DND-41 (cell line): Measurements from ENCODE around the gene ULK1.
"Not testable (repeated sequence)": the region's sequence is repeated elsewhere in the genome, so short reads cannot be mapped to it uniquely, and the experiment has no call there.

Experiments
- ATAC-seq: fragments of 200-7000 bp; cut with Tn5 transposase; 3 replicates; pipeline ENCODE4 v1.9.1; 2021; ENCODE audit warnings: low read depth; ENCODE audit not compliant: insufficient read depth
- DNase-seq: peaks from one replicate; pipeline ENCODE4 v3.0.0-alpha.2; 2020
- H2AFZ ChIP-seq: 2 replicates; pipeline ENCODE4 v1.6.0; 2012; ENCODE audit warnings: low read depth, low read length
- H3K27ac ChIP-seq: 2 replicates; pipeline ENCODE4 v1.5.1; 2012; ENCODE audit warnings: low read length, inconsistent platforms
- H3K27me3 ChIP-seq: fragments of 200-600 bp; sonication (generic); 2 replicates; pipeline ENCODE4 v1.6.0; 2012; ENCODE audit warnings: low read length, mild to moderate bottlenecking, inconsistent platforms; ENCODE audit not compliant: insufficient read depth, poor library complexity
- H3K36me3 ChIP-seq: 2 replicates; pipeline ENCODE4 v1.5.1; 2012; ENCODE audit warnings: low read length, inconsistent platforms; ENCODE audit not compliant: insufficient read depth
- H3K4me1 ChIP-seq: 2 replicates; pipeline ENCODE4 v1.5.1; 2012; ENCODE audit warnings: mild to moderate bottlenecking, low read length; ENCODE audit not compliant: insufficient read depth
- H3K4me2 ChIP-seq: 2 replicates; pipeline ENCODE4 v1.6.0; 2012; ENCODE audit warnings: mild to moderate bottlenecking, moderate library complexity, low read length, inconsistent platforms; ENCODE audit not compliant: insufficient read depth
- H3K4me3 ChIP-seq, 2 experiments: fragments of 200-600 bp in 1 of 2; shearing (Covaris generic) in 1 of 2; 2 replicates each; pipeline ENCODE4 v1.5.1; 2012 to 2016; ENCODE audit warnings: inconsistent platforms in 2 of 2, low read length in 2 of 2, mild to moderate bottlenecking in 2 of 2, low read depth in 1 of 2, moderate library complexity in 1 of 2
- H3K79me2 ChIP-seq: 2 replicates; pipeline ENCODE4 v1.6.0; 2012; ENCODE audit warnings: low read length, inconsistent platforms; ENCODE audit not compliant: insufficient read depth
- H3K9ac ChIP-seq: 2 replicates; pipeline ENCODE4 v1.6.0; 2012; ENCODE audit warnings: low read depth, mild to moderate bottlenecking, inconsistent platforms, low read length, moderate library complexity
- H3K9me3 ChIP-seq: 2 replicates; pipeline ENCODE4 v1.5.1; 2012; ENCODE audit warnings: low read length, moderate library complexity, mild to moderate bottlenecking, inconsistent platforms; ENCODE audit not compliant: insufficient read depth, severe bottlenecking
- H4K20me1 ChIP-seq: 2 replicates; pipeline ENCODE4 v1.6.0; 2012; ENCODE audit warnings: low read length; ENCODE audit not compliant: insufficient read depth
- EZH2 ChIP-seq: IDR thresholded peaks from 3 replicates; pipeline ENCODE4 v1.6.1; 2012; ENCODE audit warnings: borderline replicate concordance, low read depth, mild to moderate bottlenecking, moderate library complexity, low read length, inconsistent platforms; ENCODE audit not compliant: severe bottlenecking
- TF ChIP-seq, protein P1 (sequence below): IDR thresholded peaks from 2 replicates; pipeline ENCODE4 v1.5.1; 2012; ENCODE audit warnings: borderline replicate concordance, low read length, moderate library complexity, mild to moderate bottlenecking; ENCODE audit not compliant: poor library complexity, severe bottlenecking; ENCODE audit errors: extremely low read depth

Gene ULK1

DNA sequence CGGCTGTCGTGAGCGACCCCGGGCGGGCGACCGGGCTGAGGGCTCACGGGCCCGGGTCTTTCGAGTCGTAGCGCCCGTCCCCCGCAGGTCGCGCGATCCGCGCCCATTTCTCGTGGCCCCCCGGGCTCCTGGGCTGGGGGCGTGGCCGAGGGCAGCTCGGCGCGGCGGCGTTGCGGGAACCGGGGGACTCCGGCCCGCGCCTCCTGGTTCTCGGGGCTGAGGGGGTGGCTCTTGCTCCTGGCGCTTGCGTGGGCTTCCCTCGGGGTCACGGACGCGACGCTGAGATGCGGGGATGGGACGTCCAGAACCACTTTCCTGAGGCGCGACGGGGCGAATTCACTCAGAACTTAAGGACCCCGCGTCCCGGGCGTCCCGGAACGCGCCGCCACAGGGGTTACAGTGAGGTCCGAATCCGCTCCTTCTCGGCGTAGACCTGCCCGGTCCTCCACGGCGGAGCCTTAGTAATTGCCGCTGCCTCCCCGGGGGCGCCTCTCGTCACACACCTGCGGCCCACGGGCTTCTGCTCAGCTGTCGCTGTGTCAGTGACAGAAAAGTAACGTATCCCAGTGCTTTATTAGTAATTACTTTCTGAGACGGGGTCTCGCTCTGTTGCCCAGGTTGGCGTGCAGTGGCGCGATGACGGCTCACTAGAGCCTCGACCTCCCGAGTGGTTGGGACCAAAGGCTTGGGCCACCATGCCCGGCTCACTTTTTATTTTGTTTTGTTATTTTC, 55.9 kb downstream of the ULK1 start:
- no peaks in the 10 kb centered on the region for H3K9me3 ChIP-seq
- TF ChIP-seq, protein P1, sequence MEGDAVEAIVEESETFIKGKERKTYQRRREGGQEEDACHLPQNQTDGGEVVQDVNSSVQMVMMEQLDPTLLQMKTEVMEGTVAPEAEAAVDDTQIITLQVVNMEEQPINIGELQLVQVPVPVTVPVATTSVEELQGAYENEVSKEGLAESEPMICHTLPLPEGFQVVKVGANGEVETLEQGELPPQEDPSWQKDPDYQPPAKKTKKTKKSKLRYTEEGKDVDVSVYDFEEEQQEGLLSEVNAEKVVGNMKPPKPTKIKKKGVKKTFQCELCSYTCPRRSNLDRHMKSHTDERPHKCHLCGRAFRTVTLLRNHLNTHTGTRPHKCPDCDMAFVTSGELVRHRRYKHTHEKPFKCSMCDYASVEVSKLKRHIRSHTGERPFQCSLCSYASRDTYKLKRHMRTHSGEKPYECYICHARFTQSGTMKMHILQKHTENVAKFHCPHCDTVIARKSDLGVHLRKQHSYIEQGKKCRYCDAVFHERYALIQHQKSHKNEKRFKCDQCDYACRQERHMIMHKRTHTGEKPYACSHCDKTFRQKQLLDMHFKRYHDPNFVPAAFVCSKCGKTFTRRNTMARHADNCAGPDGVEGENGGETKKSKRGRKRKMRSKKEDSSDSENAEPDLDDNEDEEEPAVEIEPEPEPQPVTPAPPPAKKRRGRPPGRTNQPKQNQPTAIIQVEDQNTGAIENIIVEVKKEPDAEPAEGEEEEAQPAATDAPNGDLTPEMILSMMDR = no peak
- TF ChIP-seq EZH2 = no peak
- H3K27ac ChIP-seq = peak overlapping the region; percentile 84
- H3K4me1 ChIP-seq = peaks cover 24% of the 10 kb centered on the region
- no peaks in the 10 kb centered on the region; the same call in 1 of the 2 replicates for H3K36me3 ChIP-seq
- peaks cover 55% of the 10 kb centered on the region for H3K79me2 ChIP-seq
- H3K4me3 ChIP-seq = peak overlapping the region; percentile 58 to 77
- peak overlapping the region; percentile 78 for H2AFZ ChIP-seq
- DNase-seq (peak; percentile 45), ATAC-seq (peak; percentile 37)
- no peaks in the 10 kb centered on the region for H3K27me3 ChIP-seq
- peak overlapping the region; percentile 98 for H3K9ac ChIP-seq
- peak overlapping the region; percentile 98 for H3K4me2 ChIP-seq
- peaks cover 32% of the 10 kb centered on the region for H4K20me1 ChIP-seq

DNA sequence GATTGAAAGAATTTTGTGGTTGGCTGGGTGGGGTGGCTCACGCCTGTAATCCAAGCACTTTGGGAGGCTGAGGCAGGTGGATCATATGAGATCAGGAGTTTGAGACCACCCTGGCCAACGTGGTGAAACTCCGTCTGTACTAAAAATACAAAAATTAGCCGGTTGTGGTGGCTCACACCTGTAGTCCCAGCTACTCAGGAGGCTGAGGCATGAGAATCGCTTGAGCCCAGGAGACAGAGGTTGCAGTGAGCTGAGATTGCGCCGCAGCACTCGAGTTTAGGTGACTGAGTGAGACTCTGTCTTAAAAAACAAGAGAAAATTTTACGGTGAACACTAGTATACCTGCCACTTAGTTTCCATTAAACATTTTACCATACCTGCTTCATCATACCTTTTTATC, 59.4 kb downstream of the ULK1 start:
- H3K27me3 ChIP-seq, DNase-seq, H2AFZ ChIP-seq, H3K36me3 ChIP-seq, H3K9ac ChIP-seq, H3K4me3 ChIP-seq, ATAC-seq, H3K9me3 ChIP-seq, H3K4me2 ChIP-seq, H3K27ac ChIP-seq: not testable (repeated sequence)
- peaks cover 58% of the 10 kb centered on the region for H4K20me1 ChIP-seq
- peaks cover 90% of the 10 kb centered on the region for H3K79me2 ChIP-seq
- H3K4me1 ChIP-seq = peaks cover 28% of the 10 kb centered on the region

DNA sequence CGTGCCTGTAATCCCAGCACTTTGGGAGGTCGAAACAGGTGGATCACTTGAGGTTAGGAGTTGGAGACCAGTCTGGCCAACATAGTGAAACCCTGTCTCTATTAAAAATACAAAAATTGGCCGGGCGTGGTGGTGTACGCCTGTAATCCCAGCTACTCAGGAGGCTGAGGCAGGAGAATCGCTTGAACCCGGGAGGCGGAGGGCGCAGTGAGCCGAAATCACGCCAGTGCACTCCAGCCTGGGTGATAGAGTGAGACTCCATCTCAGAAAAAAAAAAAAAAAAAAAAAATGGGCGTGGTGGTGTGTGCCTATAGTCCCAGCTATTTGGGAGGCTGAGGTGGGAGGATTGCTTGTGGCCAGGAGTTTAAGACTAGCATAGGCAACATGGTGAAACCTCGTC, 60.0 kb downstream of the ULK1 start:
- not testable (repeated sequence) for H3K9me3 ChIP-seq, H3K4me3 ChIP-seq, H3K27ac ChIP-seq, H3K4me2 ChIP-seq, ATAC-seq, H3K27me3 ChIP-seq, H3K36me3 ChIP-seq, H2AFZ ChIP-seq, H3K9ac ChIP-seq, DNase-seq
- Histone ChIP-seq H3K4me1 (peaks cover 24% of the 10 kb centered on the region), H3K79me2 (peaks cover 96% of the 10 kb centered on the region), H4K20me1 (peaks cover 65% of the 10 kb centered on the region)

DNA sequence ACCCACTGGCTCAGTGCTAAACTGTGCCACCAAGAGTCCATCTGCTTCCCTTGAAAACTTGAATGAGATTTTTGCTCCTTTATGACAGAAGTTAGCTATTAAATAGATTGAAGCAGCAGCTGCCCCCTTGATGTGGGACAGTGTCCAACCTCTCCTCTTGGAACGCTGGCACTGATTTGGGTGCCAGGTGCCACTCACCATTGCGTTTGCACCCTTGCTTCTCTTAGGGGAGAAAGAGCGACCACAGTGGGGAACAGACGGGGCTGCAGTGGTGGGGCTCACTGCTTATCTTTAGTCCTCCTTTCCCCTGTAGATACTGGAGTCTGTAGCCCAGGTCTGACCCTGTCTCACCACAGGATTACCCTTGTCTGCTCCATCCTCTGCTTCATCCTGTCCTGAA, 64.7 kb downstream of the ULK1 start:
- no peak overlapping the region for H2AFZ ChIP-seq
- no peaks in the 10 kb centered on the region for H3K9me3 ChIP-seq
- no peak overlapping the region for H3K9ac ChIP-seq
- H3K4me1 ChIP-seq = peaks cover 8% of the 10 kb centered on the region; the same call in 1 of the 2 replicates
- TF ChIP-seq EZH2 = no peak
- TF ChIP-seq, protein P1 = no peak
- H3K4me2 ChIP-seq = no peak overlapping the region
- DNase-seq = no peak
- ATAC-seq = no peak
- no peak overlapping the region for H3K4me3 ChIP-seq
- H4K20me1 ChIP-seq = peaks cover 67% of the 10 kb centered on the region
- H3K79me2 ChIP-seq = peaks cover 92% of the 10 kb centered on the region
- no peaks in the 10 kb centered on the region for H3K27me3 ChIP-seq
- H3K36me3 ChIP-seq = peaks cover 23% of the 10 kb centered on the region
- no peak overlapping the region for H3K27ac ChIP-seq
